ENCODE results near the gene TRMT10B.

DNA sequence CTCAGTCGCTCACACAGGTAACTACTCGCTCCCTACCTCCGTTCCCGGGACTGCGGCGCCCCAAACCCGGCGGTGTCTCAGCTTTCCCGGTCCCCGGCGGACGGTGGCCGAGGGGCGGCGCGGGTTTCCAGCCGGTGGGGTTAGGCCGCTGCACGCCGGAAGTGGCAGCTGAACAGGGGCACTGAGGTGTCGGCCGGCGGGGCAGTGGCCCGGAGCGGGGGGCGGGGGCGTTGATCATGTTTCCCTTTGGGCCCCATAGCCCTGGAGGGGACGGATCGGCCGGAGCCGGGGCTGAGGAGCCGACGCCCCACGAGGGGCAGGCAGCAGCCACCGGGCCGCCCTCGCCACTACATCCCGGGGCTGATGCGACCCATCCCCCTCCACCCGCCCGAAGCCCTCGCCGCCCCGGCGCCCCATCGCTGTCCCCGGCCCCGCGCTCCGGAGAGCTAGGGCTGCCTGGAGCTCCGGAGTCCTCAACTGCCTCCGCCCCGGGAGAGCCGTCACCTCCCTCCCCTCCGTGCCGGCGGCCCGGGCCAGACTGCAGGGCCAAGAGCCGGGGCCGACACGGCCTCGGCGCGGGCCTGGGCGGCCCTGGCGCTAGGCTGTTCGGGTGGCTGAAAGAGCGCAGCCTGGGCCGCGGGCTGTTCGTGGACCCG is 47.2 kb downstream of the TRMT10B start, which contains the start of gene DCAF10:
- TF ChIP-seq, protein P1, sequence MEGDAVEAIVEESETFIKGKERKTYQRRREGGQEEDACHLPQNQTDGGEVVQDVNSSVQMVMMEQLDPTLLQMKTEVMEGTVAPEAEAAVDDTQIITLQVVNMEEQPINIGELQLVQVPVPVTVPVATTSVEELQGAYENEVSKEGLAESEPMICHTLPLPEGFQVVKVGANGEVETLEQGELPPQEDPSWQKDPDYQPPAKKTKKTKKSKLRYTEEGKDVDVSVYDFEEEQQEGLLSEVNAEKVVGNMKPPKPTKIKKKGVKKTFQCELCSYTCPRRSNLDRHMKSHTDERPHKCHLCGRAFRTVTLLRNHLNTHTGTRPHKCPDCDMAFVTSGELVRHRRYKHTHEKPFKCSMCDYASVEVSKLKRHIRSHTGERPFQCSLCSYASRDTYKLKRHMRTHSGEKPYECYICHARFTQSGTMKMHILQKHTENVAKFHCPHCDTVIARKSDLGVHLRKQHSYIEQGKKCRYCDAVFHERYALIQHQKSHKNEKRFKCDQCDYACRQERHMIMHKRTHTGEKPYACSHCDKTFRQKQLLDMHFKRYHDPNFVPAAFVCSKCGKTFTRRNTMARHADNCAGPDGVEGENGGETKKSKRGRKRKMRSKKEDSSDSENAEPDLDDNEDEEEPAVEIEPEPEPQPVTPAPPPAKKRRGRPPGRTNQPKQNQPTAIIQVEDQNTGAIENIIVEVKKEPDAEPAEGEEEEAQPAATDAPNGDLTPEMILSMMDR (IDR thresholded peaks at IDR 0.05; ENCODE audit: low read depth, low read length), result no peak
- peak; percentile 48; the same call in 1 of the 2 replicates for TF ChIP-seq MYC (IDR thresholded peaks at IDR 0.05; ENCODE audit: low read depth, low read length)

All from NB4 (cell line).